SU-DHL-6 (cell line): ENCODE data around the gene JMJD4.

Experiments
- H2AFZ ChIP-seq: fragments of 200-600 bp; sonication (generic); 2 replicates; pipeline ENCODE4 v1.6.1; 2014; ENCODE audit warnings: low read depth, mild to moderate bottlenecking, moderate library complexity, mixed read lengths, antibody characterized with exemption, low read length; ENCODE audit not compliant: severe bottlenecking
- H3F3A ChIP-seq: fragments of 200-600 bp; shearing (Covaris generic); 2 replicates; pipeline ENCODE4 v1.6.0; 2016; ENCODE audit warnings: antibody characterized with exemption, mild to moderate bottlenecking; ENCODE audit not compliant: insufficient read depth
- H3K27ac ChIP-seq: fragments of 200-600 bp; sonication (generic); 2 replicates; pipeline ENCODE4 v1.5.1; 2016; ENCODE audit warnings: low read depth, mild to moderate bottlenecking, low read length, moderate library complexity, mixed read lengths
- H3K27me3 ChIP-seq: fragments of 200-600 bp; sonication (generic), shearing (Covaris generic); 2 replicates; pipeline ENCODE4 v1.6.0; 2014; ENCODE audit warnings: mild to moderate bottlenecking, low read length
- H3K36me3 ChIP-seq: fragments of 200-600 bp; sonication (generic); 2 replicates; pipeline ENCODE4 v1.6.1; 2014; ENCODE audit warnings: mild to moderate bottlenecking, low read length, mixed read lengths
- H3K4me2 ChIP-seq: fragments of 300-600, 200-600 bp; shearing (Covaris generic), sonication (generic); 2 replicates; pipeline ENCODE4 v1.6.0; 2014; ENCODE audit warnings: low read length, low read depth, mild to moderate bottlenecking; ENCODE audit not compliant: poor library complexity, severe bottlenecking
- H3K4me3 ChIP-seq: fragments of 200-600 bp; sonication (generic); 2 replicates; pipeline ENCODE4 v1.5.1; 2014; ENCODE audit warnings: antibody characterized with exemption, low read length, mild to moderate bottlenecking, mixed read lengths; ENCODE audit not compliant: insufficient read depth, poor library complexity, severe bottlenecking
- H3K79me2 ChIP-seq: fragments of 200-600 bp; sonication (generic); 2 replicates; pipeline ENCODE4 v1.6.1; 2014; ENCODE audit warnings: mild to moderate bottlenecking, low read length, moderate library complexity; ENCODE audit not compliant: insufficient read depth
- H3K9ac ChIP-seq: fragments of 200-600 bp; sonication (generic); 2 replicates; pipeline ENCODE4 v1.7.0; 2014; ENCODE audit warnings: mild to moderate bottlenecking, low read length
- H3K9me2 ChIP-seq: fragments of 200-600 bp; sonication (generic); replicated peaks from 2 replicates; pipeline ENCODE4 v1.6.1; 2014; ENCODE audit warnings: low read length; ENCODE audit not compliant: insufficient read depth
- H3K9me3 ChIP-seq: fragments of 200-600 bp; sonication (generic); 2 replicates; pipeline ENCODE4 v1.6.1; 2014; ENCODE audit warnings: low read length, mixed read lengths; ENCODE audit not compliant: insufficient read depth
- H4K20me1 ChIP-seq: fragments of 200-600 bp; sonication (generic); 2 replicates; pipeline ENCODE4 v1.6.1; 2014; ENCODE audit warnings: low read depth, mild to moderate bottlenecking, antibody characterized with exemption, low read length, moderate library complexity, mixed read lengths
- CTCF ChIP-seq: fragments of 200-600 bp; sonication (generic); IDR thresholded peaks from one replicate; pipeline ENCODE4 v1.5.1; 2017; ENCODE audit warnings: antibody characterized with exemption, mild to moderate bottlenecking, low read length, moderate library complexity; ENCODE audit not compliant: insufficient read depth, poor library complexity, severe bottlenecking
- EZH2phosphoT487 ChIP-seq: fragments of 200-600 bp; sonication (generic), shearing (Covaris generic); conservative IDR thresholded peaks from 2 replicates; pipeline ENCODE4 v1.6.1; 2018; ENCODE audit warnings: mild to moderate bottlenecking, antibody characterized with exemption, low read length, moderate library complexity, mixed read lengths

JMJD4 gene

GRCh38 chr1:227771326-227771725 is 36.2 kb upstream of the JMJD4 start:
- H3K27ac ChIP-seq, result no peak overlapping the region
- no peaks in the 10 kb centered on the region for H3K36me3 ChIP-seq
- H3K4me3 ChIP-seq, result no peak overlapping the region
- H3K4me2 ChIP-seq, result no peak overlapping the region
- TF ChIP-seq EZH2phosphoT487 (no peak), CTCF (no peak)
- no peaks in the 10 kb centered on the region for H3K9me2 ChIP-seq
- H3K9me3 ChIP-seq, result no peaks in the 10 kb centered on the region
- no peak overlapping the region for H3K9ac ChIP-seq
- H3K27me3 ChIP-seq, result no peaks in the 10 kb centered on the region
- no peaks in the 10 kb centered on the region for H3K79me2 ChIP-seq
- no peaks in the 10 kb centered on the region for H3F3A ChIP-seq
- no peak overlapping the region for H2AFZ ChIP-seq
- H4K20me1 ChIP-seq, result no peaks in the 10 kb centered on the region

DNA sequence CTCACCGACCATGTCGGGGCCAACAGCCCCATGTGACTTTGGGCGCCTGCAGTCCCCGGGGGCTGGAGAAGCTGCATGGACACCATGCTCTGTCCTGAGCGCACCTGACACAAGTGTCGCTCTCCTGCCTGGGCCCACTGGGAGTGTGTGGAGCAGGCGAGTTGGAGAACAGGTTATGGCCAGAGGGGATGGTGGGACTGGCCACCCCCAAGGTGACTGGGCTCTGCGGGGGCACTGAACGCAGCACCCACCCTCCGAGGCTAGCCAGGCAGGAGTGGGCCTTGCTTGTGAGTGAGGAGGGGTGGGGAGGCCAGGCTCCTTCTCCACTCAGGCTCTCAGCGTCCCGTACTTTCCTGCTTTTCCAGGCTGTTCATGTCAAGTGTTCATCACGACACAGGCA is 35.7 kb upstream of the JMJD4 start:
- H3K36me3 ChIP-seq, result no peaks in the 10 kb centered on the region
- H3K27me3 ChIP-seq, result no peaks in the 10 kb centered on the region
- H3K9ac ChIP-seq, result no peak overlapping the region
- no peak overlapping the region for H3K4me2 ChIP-seq
- no peaks in the 10 kb centered on the region for H4K20me1 ChIP-seq
- H3K4me3 ChIP-seq, result no peak overlapping the region
- no peak overlapping the region for H3K27ac ChIP-seq
- no peaks in the 10 kb centered on the region for H3F3A ChIP-seq
- H2AFZ ChIP-seq, result no peak overlapping the region
- TF ChIP-seq EZH2phosphoT487 (no peak), CTCF (no peak)
- no peaks in the 10 kb centered on the region for H3K9me3 ChIP-seq
- no peaks in the 10 kb centered on the region for H3K79me2 ChIP-seq
- H3K9me2 ChIP-seq, result no peaks in the 10 kb centered on the region

- TF ChIP-seq CTCF (no peak), EZH2phosphoT487 (no peak)
- H3K4me3 ChIP-seq, result no peak overlapping the region
- no peaks in the 10 kb centered on the region for H3K9me3 ChIP-seq
- no peak overlapping the region for H3K4me2 ChIP-seq
- no peak overlapping the region for H3K27ac ChIP-seq
- no peaks in the 10 kb centered on the region for H3K27me3 ChIP-seq
- no peaks in the 10 kb centered on the region for H3F3A ChIP-seq
- H3K79me2 ChIP-seq, result no peaks in the 10 kb centered on the region
- H4K20me1 ChIP-seq, result no peaks in the 10 kb centered on the region
- H3K36me3 ChIP-seq, result no peaks in the 10 kb centered on the region
- H3K9me2 ChIP-seq, result no peaks in the 10 kb centered on the region
- H2AFZ ChIP-seq, result no peak overlapping the region
- H3K9ac ChIP-seq, result no peak overlapping the region
These were observed 34.9 kb upstream of the JMJD4 start for GRCh38 chr1:227769936-227770494.
